Adipocyte (in vitro differentiated cells): ENCODE data around the gene CCDC178.

Source experiments
- DNase-seq: peaks from one replicate; pipeline ENCODE4 v3.0.0-alpha.2; 2015; ENCODE audit warnings: low read depth
- H3K27me3 ChIP-seq: replicated peaks from 2 replicates; pipeline ENCODE4 v1.7.0; 2013; ENCODE audit warnings: mild to moderate bottlenecking, low read length, moderate library complexity; ENCODE audit not compliant: control insufficient read depth, insufficient read depth
- H3K36me3 ChIP-seq: 2 replicates; pipeline ENCODE4 v1.7.0; 2013; ENCODE audit warnings: low read length, mild to moderate bottlenecking, moderate library complexity; ENCODE audit not compliant: control insufficient read depth, insufficient read depth, severe bottlenecking
- H3K4me1 ChIP-seq: 2 replicates; pipeline ENCODE4 v1.7.0; 2013; ENCODE audit warnings: mild to moderate bottlenecking, low read length, moderate library complexity; ENCODE audit not compliant: control insufficient read depth, insufficient read depth
- H3K4me3 ChIP-seq: 2 replicates; pipeline ENCODE4 v1.7.0; 2013; ENCODE audit warnings: mild to moderate bottlenecking, low read length, moderate library complexity
- H3K9ac ChIP-seq: 2 replicates; pipeline ENCODE4 v1.7.0; 2013; ENCODE audit warnings: mild to moderate bottlenecking, low read length, moderate library complexity
- H3K9me3 ChIP-seq: 2 replicates; pipeline ENCODE4 v1.7.0; 2013; ENCODE audit warnings: mild to moderate bottlenecking, low read length, moderate library complexity; ENCODE audit not compliant: control insufficient read depth

Gene CCDC178

GRCh38 chr18:32998285-32998684 is 442.2 kb downstream of the CCDC178 start:
- no peaks in the 10 kb centered on the region for H3K4me1 ChIP-seq
- no peak for DNase-seq
- H3K9ac ChIP-seq: no peak overlapping the region
- no peaks in the 10 kb centered on the region for H3K36me3 ChIP-seq
- no peak overlapping the region for H3K4me3 ChIP-seq
- H3K27me3 ChIP-seq: no peaks in the 10 kb centered on the region
- H3K9me3 ChIP-seq: peaks cover 3% of the 10 kb centered on the region

- no peaks in the 10 kb centered on the region for H3K9me3 ChIP-seq
- H3K4me3 ChIP-seq: no peak overlapping the region
- no peak overlapping the region for H3K9ac ChIP-seq
- no peaks in the 10 kb centered on the region for H3K27me3 ChIP-seq
- H3K4me1 ChIP-seq: no peaks in the 10 kb centered on the region
- no peak for DNase-seq
- H3K36me3 ChIP-seq: no peaks in the 10 kb centered on the region
Observed at GRCh38 chr18:32983721-32984120, 456.8 kb downstream of the CCDC178 start.

GRCh38 chr18:32980896-32981295 is 459.6 kb downstream of the CCDC178 start:
- peak; percentile 66 for DNase-seq
- Histone ChIP-seq H3K27me3 (no peaks in the 10 kb centered on the region), H3K4me1 (no peaks in the 10 kb centered on the region), H3K9me3 (no peaks in the 10 kb centered on the region), H3K9ac (no peak overlapping the region), H3K36me3 (no peaks in the 10 kb centered on the region), H3K4me3 (no peak overlapping the region)

GRCh38 chr18:32975501-32975900 is 465.0 kb downstream of the CCDC178 start:
- H3K9me3 ChIP-seq: no peaks in the 10 kb centered on the region
- H3K9ac ChIP-seq: no peak overlapping the region
- no peaks in the 10 kb centered on the region for H3K4me1 ChIP-seq
- no peaks in the 10 kb centered on the region for H3K36me3 ChIP-seq
- H3K27me3 ChIP-seq: no peaks in the 10 kb centered on the region
- DNase-seq: no peak
- no peak overlapping the region for H3K4me3 ChIP-seq

- no peaks in the 10 kb centered on the region for H3K4me1 ChIP-seq
- no peak overlapping the region for H3K9ac ChIP-seq
- DNase-seq: no peak
- H3K36me3 ChIP-seq: no peaks in the 10 kb centered on the region
- H3K4me3 ChIP-seq: no peak overlapping the region
- no peaks in the 10 kb centered on the region for H3K27me3 ChIP-seq
- H3K9me3 ChIP-seq: no peaks in the 10 kb centered on the region
Observed at GRCh38 chr18:32975163-32975436, 465.4 kb downstream of the CCDC178 start.

- peak; percentile 12 for DNase-seq
- no peaks in the 10 kb centered on the region for H3K9me3 ChIP-seq
- no peaks in the 10 kb centered on the region for H3K36me3 ChIP-seq
- H3K27me3 ChIP-seq: no peaks in the 10 kb centered on the region
- H3K9ac ChIP-seq: no peak overlapping the region
- H3K4me1 ChIP-seq: peaks cover 4% of the 10 kb centered on the region
- H3K4me3 ChIP-seq: no peak overlapping the region
Observed at GRCh38 chr18:32974421-32975162, 465.9 kb downstream of the CCDC178 start.

- H3K27me3 ChIP-seq: no peaks in the 10 kb centered on the region
- H3K36me3 ChIP-seq: no peaks in the 10 kb centered on the region
- H3K9ac ChIP-seq: no peak overlapping the region
- no peak overlapping the region for H3K4me3 ChIP-seq
- no peaks in the 10 kb centered on the region for H3K9me3 ChIP-seq
- no peak for DNase-seq
- peaks cover 17% of the 10 kb centered on the region for H3K4me1 ChIP-seq
Observed at GRCh38 chr18:32968248-32968647, 472.3 kb downstream of the CCDC178 start.

- Histone ChIP-seq H3K9me3 (no peaks in the 10 kb centered on the region), H3K27me3 (no peaks in the 10 kb centered on the region)
- peak; percentile 62 for DNase-seq
Observed at GRCh38 chr18:32966141-32966540, 474.4 kb downstream of the CCDC178 start.

GRCh38 chr18:32961538-32961937 is 479.0 kb downstream of the CCDC178 start:
- Histone ChIP-seq H3K4me3 (no peak overlapping the region), H3K36me3 (no peaks in the 10 kb centered on the region), H3K9ac (no peak overlapping the region), H3K4me1 (peaks cover 6% of the 10 kb centered on the region), H3K9me3 (no peaks in the 10 kb centered on the region), H3K27me3 (no peaks in the 10 kb centered on the region)
- no peak for DNase-seq

More at GRCh38 chr18:32966141-32966540, 474.4 kb downstream of the CCDC178 start:
- no peak overlapping the region for H3K9ac ChIP-seq
- H3K36me3 ChIP-seq: no peaks in the 10 kb centered on the region
- no peak overlapping the region for H3K4me3 ChIP-seq
- H3K4me1 ChIP-seq: peaks cover 17% of the 10 kb centered on the region

GRCh38 chr18:32958746-32959145 is 481.8 kb downstream of the CCDC178 start:
- no peak for DNase-seq
- Histone ChIP-seq H3K9ac (no peak overlapping the region), H3K4me3 (no peak overlapping the region), H3K4me1 (peaks cover 14% of the 10 kb centered on the region), H3K27me3 (no peaks in the 10 kb centered on the region), H3K9me3 (no peaks in the 10 kb centered on the region), H3K36me3 (no peaks in the 10 kb centered on the region)

GRCh38 chr18:32956591-32957315 is 483.8 kb downstream of the CCDC178 start:
- H3K36me3 ChIP-seq: no peaks in the 10 kb centered on the region
- peak; percentile 80 for DNase-seq

More at GRCh38 chr18:32956591-32957315, 483.8 kb downstream of the CCDC178 start:
- peaks cover 14% of the 10 kb centered on the region for H3K4me1 ChIP-seq
- peak overlapping the region; percentile 64 for H3K4me3 ChIP-seq
- H3K9ac ChIP-seq: peak overlapping the region; percentile 28
- no peaks in the 10 kb centered on the region for H3K9me3 ChIP-seq
- no peaks in the 10 kb centered on the region for H3K27me3 ChIP-seq
